ENCODE data around the gene SKA1.
"Not testable (repeated sequence)": the region's sequence is repeated elsewhere in the genome, so short reads cannot be mapped to it uniquely, and the experiment has no call there.

Gene SKA1

DNA sequence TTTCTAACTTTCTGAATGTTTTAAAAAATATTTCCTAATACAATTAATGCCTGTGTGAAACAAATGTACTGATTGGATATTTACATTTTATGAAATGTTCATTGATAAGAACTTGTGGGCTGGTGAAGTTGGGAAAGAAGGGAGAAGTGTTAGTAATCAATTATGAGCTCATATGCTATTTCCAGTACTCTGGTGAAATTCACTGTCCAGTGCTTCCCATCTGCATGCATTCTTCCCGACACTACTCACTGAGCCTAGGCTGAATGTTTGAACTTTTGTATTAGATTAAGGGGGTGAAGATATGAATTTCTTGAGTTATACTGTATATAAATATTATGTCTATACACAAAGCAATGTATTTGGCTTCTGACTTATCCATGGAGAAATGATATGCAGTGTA, 36.0 kb downstream of the SKA1 start:
- TF ChIP-seq, protein P1, sequence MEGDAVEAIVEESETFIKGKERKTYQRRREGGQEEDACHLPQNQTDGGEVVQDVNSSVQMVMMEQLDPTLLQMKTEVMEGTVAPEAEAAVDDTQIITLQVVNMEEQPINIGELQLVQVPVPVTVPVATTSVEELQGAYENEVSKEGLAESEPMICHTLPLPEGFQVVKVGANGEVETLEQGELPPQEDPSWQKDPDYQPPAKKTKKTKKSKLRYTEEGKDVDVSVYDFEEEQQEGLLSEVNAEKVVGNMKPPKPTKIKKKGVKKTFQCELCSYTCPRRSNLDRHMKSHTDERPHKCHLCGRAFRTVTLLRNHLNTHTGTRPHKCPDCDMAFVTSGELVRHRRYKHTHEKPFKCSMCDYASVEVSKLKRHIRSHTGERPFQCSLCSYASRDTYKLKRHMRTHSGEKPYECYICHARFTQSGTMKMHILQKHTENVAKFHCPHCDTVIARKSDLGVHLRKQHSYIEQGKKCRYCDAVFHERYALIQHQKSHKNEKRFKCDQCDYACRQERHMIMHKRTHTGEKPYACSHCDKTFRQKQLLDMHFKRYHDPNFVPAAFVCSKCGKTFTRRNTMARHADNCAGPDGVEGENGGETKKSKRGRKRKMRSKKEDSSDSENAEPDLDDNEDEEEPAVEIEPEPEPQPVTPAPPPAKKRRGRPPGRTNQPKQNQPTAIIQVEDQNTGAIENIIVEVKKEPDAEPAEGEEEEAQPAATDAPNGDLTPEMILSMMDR (conservative IDR thresholded peaks at IDR 0.05; ENCODE audit: low read depth, low read length), result no peak

GRCh38 chr18:50416832-50417231, 42.0 kb downstream of the SKA1 start:
- H3K9ac ChIP-seq; H3K36me3 ChIP-seq (ENCODE audit: insufficient read depth); H3K4me2 ChIP-seq; H3K27ac ChIP-seq; H4K20me1 ChIP-seq (ENCODE audit: insufficient read depth); H2AFZ ChIP-seq (ENCODE audit: low read depth); H3K4me1 ChIP-seq (ENCODE audit: low read depth, poor library complexity, severe bottlenecking); H3K27me3 ChIP-seq (ENCODE audit: insufficient read depth, low read depth); H3K4me3 ChIP-seq (IDR thresholded peaks at IDR 0.05; ENCODE audit: insufficient read depth, low read depth, low read length); H3K79me2 ChIP-seq (ENCODE audit: insufficient read depth, low read depth): not testable (repeated sequence)

More for the DNA sequence above, 36.0 kb downstream of the SKA1 start:
- H3K79me2 ChIP-seq (ENCODE audit: insufficient read depth, low read depth), result no peaks in the 10 kb centered on the region
- no peaks in the 10 kb centered on the region for H3K27me3 ChIP-seq (ENCODE audit: insufficient read depth, low read depth)
- no peak overlapping the region for H3K27ac ChIP-seq
- no peaks in the 10 kb centered on the region for H3K36me3 ChIP-seq (ENCODE audit: insufficient read depth)
- no peak overlapping the region for H3K4me3 ChIP-seq (IDR thresholded peaks at IDR 0.05; ENCODE audit: insufficient read depth, low read depth, low read length)
- H4K20me1 ChIP-seq (ENCODE audit: insufficient read depth), result no peaks in the 10 kb centered on the region
- no peaks in the 10 kb centered on the region for H3K4me1 ChIP-seq (ENCODE audit: low read depth, poor library complexity, severe bottlenecking)
- H3K9ac ChIP-seq, result no peak overlapping the region
- no peak overlapping the region for H3K4me2 ChIP-seq
- H2AFZ ChIP-seq (ENCODE audit: low read depth), result no peak overlapping the region

DNA sequence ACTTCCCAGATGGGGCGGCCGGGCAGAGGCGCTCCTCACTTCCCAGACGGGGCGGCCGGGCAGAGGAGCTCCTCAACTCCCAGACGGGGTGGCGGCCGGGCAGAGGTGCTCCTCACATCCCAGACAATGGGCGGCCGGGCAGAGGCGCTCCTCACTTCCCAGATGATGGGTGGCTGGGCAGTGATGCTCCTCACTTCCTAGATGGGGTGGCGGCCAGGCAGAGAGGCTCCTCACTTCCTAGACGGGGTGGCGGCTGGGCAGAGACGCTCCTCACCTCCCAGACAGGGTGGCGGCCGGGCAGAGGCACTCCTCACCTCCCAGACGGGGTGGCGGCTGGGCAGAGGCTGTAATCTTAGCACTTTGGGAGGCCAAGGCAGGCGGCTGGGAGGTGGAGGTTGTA, 42.9 kb downstream of the SKA1 start:
- H3K9ac ChIP-seq, H3K27ac ChIP-seq: not testable (repeated sequence)

DNA sequence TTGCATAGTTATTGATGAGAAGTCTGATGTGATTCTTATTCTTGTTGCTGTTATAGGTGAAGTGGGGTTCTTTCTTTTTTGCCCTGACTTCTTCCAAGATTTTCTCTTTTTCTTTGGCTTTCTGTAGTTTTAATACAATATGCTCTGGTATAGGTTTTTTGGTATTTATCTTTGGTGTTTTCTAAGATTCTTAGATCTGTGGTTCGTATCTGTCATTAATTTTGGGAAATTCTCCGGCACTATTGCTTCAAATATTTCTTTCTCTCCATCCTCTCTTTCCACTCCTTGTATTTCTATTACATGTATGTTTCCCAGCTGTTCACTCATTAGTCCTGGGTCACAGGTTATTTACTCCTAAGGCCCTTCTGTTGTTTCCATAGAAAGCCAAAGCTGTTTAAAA, 43.8 kb downstream of the SKA1 start:
- H2AFZ ChIP-seq (ENCODE audit: low read depth), result no peak overlapping the region
- no peaks in the 10 kb centered on the region for H3K36me3 ChIP-seq (ENCODE audit: insufficient read depth)
- TF ChIP-seq, protein P1 (conservative IDR thresholded peaks at IDR 0.05; ENCODE audit: low read depth, low read length), result no peak
- no peaks in the 10 kb centered on the region for H3K4me1 ChIP-seq (ENCODE audit: low read depth, poor library complexity, severe bottlenecking)
- no peak overlapping the region for H3K9ac ChIP-seq
- H3K4me3 ChIP-seq (IDR thresholded peaks at IDR 0.05; ENCODE audit: insufficient read depth, low read depth, low read length), result no peak overlapping the region
- no peaks in the 10 kb centered on the region for H3K27me3 ChIP-seq (ENCODE audit: insufficient read depth, low read depth)
- no peak overlapping the region for H3K4me2 ChIP-seq
- H4K20me1 ChIP-seq (ENCODE audit: insufficient read depth), result no peaks in the 10 kb centered on the region
- no peak overlapping the region for H3K27ac ChIP-seq
- no peaks in the 10 kb centered on the region for H3K79me2 ChIP-seq (ENCODE audit: insufficient read depth, low read depth)

More for the DNA sequence above, 42.9 kb downstream of the SKA1 start:
- not testable (repeated sequence) for H3K4me1 ChIP-seq (ENCODE audit: low read depth, poor library complexity, severe bottlenecking); H3K27me3 ChIP-seq (ENCODE audit: insufficient read depth, low read depth); H4K20me1 ChIP-seq (ENCODE audit: insufficient read depth); H3K79me2 ChIP-seq (ENCODE audit: insufficient read depth, low read depth); H3K4me3 ChIP-seq (IDR thresholded peaks at IDR 0.05; ENCODE audit: insufficient read depth, low read depth, low read length); H2AFZ ChIP-seq (ENCODE audit: low read depth); H3K4me2 ChIP-seq; H3K36me3 ChIP-seq (ENCODE audit: insufficient read depth)

GRCh38 chr18:50422286-50422898, 47.5 kb downstream of the SKA1 start:
- no peaks in the 10 kb centered on the region for H3K4me1 ChIP-seq (ENCODE audit: low read depth, poor library complexity, severe bottlenecking)
- H3K4me2 ChIP-seq, result no peak overlapping the region
- no peaks in the 10 kb centered on the region for H3K27me3 ChIP-seq (ENCODE audit: insufficient read depth, low read depth)
- no peak overlapping the region for H2AFZ ChIP-seq (ENCODE audit: low read depth)
- no peaks in the 10 kb centered on the region for H3K79me2 ChIP-seq (ENCODE audit: insufficient read depth, low read depth)
- no peak overlapping the region for H3K4me3 ChIP-seq (IDR thresholded peaks at IDR 0.05; ENCODE audit: insufficient read depth, low read depth, low read length)
- TF ChIP-seq, protein P1 (conservative IDR thresholded peaks at IDR 0.05; ENCODE audit: low read depth, low read length), result no peak
- no peaks in the 10 kb centered on the region for H3K36me3 ChIP-seq (ENCODE audit: insufficient read depth)
- no peak overlapping the region for H3K9ac ChIP-seq
- no peak overlapping the region for H3K27ac ChIP-seq
- H4K20me1 ChIP-seq (ENCODE audit: insufficient read depth), result no peaks in the 10 kb centered on the region

All from KMS-11 (cell line).